HEK293 (cell line): Measurements from ENCODE around the gene ADAMTS16.

ENCODE experiments used
- BCL11A ChIP-seq: fragments of 450-650 bp; formaldehyde crosslinking; IDR thresholded peaks from 2 replicates; pipeline ENCODE4 v1.5.1; 2016; ENCODE audit warnings: low read depth, missing biosample characterization, missing genetic modification characterization
- SP2 ChIP-seq: fragments of 450-650 bp; formaldehyde crosslinking; IDR thresholded peaks from 2 replicates; pipeline ENCODE4 v1.5.1; 2016; ENCODE audit warnings: missing biosample characterization, missing genetic modification characterization
- TF ChIP-seq, protein P1 (sequence below): fragments of 450-650 bp; formaldehyde crosslinking; IDR thresholded peaks from 2 replicates; pipeline ENCODE4 v1.5.1; 2016; ENCODE audit warnings: missing biosample characterization, missing genetic modification characterization
- TF ChIP-seq, protein P2 (sequence below): fragments of 450-650 bp; formaldehyde crosslinking; IDR thresholded peaks from 2 replicates; pipeline ENCODE4 v1.5.1; 2016; ENCODE audit warnings: missing biosample characterization, missing genetic modification characterization
- TF ChIP-seq, protein P3 (sequence below): fragments of 450-650 bp; formaldehyde crosslinking; IDR thresholded peaks from 2 replicates; pipeline ENCODE4 v1.5.1; 2016; ENCODE audit warnings: missing biosample characterization, missing genetic modification characterization, borderline replicate concordance

DNA sequence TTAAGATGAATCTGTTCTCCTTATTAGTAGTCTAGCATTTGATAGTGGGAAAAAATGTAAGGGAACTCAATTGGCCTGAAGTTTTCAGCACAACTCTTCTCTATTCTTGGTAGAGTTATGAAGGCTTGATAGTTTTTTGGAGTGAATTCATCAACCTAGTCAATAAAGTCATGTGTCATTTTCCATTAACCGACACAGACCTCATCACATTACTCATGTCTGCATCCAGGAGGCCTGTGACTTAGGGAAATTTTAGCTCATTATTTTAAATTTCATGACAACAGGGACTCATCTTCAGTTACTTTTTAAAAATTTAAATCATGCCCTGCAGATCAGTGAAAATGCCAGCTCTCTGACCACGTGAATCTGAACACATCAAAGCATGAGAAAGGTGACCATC, 63.3 kb downstream of the ADAMTS16 start:
- TF ChIP-seq, protein P1, sequence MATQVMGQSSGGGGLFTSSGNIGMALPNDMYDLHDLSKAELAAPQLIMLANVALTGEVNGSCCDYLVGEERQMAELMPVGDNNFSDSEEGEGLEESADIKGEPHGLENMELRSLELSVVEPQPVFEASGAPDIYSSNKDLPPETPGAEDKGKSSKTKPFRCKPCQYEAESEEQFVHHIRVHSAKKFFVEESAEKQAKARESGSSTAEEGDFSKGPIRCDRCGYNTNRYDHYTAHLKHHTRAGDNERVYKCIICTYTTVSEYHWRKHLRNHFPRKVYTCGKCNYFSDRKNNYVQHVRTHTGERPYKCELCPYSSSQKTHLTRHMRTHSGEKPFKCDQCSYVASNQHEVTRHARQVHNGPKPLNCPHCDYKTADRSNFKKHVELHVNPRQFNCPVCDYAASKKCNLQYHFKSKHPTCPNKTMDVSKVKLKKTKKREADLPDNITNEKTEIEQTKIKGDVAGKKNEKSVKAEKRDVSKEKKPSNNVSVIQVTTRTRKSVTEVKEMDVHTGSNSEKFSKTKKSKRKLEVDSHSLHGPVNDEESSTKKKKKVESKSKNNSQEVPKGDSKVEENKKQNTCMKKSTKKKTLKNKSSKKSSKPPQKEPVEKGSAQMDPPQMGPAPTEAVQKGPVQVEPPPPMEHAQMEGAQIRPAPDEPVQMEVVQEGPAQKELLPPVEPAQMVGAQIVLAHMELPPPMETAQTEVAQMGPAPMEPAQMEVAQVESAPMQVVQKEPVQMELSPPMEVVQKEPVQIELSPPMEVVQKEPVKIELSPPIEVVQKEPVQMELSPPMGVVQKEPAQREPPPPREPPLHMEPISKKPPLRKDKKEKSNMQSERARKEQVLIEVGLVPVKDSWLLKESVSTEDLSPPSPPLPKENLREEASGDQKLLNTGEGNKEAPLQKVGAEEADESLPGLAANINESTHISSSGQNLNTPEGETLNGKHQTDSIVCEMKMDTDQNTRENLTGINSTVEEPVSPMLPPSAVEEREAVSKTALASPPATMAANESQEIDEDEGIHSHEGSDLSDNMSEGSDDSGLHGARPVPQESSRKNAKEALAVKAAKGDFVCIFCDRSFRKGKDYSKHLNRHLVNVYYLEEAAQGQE (tag by site-specific recombination): no peak
- TF ChIP-seq, protein P2, sequence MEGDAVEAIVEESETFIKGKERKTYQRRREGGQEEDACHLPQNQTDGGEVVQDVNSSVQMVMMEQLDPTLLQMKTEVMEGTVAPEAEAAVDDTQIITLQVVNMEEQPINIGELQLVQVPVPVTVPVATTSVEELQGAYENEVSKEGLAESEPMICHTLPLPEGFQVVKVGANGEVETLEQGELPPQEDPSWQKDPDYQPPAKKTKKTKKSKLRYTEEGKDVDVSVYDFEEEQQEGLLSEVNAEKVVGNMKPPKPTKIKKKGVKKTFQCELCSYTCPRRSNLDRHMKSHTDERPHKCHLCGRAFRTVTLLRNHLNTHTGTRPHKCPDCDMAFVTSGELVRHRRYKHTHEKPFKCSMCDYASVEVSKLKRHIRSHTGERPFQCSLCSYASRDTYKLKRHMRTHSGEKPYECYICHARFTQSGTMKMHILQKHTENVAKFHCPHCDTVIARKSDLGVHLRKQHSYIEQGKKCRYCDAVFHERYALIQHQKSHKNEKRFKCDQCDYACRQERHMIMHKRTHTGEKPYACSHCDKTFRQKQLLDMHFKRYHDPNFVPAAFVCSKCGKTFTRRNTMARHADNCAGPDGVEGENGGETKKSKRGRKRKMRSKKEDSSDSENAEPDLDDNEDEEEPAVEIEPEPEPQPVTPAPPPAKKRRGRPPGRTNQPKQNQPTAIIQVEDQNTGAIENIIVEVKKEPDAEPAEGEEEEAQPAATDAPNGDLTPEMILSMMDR (tag by site-specific recombination): no peak
- TF ChIP-seq BCL11A: no peak
- no peak for TF ChIP-seq SP2 (tag by site-specific recombination)
- TF ChIP-seq, protein P3, sequence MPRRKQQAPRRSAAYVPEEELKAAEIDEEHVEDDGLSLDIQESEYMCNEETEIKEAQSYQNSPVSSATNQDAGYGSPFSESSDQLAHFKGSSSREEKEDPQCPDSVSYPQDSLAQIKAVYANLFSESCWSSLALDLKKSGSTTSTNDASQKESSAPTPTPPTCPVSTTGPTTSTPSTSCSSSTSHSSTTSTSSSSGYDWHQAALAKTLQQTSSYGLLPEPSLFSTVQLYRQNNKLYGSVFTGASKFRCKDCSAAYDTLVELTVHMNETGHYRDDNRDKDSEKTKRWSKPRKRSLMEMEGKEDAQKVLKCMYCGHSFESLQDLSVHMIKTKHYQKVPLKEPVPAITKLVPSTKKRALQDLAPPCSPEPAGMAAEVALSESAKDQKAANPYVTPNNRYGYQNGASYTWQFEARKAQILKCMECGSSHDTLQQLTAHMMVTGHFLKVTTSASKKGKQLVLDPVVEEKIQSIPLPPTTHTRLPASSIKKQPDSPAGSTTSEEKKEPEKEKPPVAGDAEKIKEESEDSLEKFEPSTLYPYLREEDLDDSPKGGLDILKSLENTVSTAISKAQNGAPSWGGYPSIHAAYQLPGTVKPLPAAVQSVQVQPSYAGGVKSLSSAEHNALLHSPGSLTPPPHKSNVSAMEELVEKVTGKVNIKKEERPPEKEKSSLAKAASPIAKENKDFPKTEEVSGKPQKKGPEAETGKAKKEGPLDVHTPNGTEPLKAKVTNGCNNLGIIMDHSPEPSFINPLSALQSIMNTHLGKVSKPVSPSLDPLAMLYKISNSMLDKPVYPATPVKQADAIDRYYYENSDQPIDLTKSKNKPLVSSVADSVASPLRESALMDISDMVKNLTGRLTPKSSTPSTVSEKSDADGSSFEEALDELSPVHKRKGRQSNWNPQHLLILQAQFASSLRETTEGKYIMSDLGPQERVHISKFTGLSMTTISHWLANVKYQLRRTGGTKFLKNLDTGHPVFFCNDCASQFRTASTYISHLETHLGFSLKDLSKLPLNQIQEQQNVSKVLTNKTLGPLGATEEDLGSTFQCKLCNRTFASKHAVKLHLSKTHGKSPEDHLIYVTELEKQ (tag by site-specific recombination): no peak
